ENCODE results near the gene TNFRSF4.
"Not testable (repeated sequence)": the region's sequence is repeated elsewhere in the genome, so short reads cannot be mapped to it uniquely, and the experiment has no call there.

Gene TNFRSF4

DNA sequence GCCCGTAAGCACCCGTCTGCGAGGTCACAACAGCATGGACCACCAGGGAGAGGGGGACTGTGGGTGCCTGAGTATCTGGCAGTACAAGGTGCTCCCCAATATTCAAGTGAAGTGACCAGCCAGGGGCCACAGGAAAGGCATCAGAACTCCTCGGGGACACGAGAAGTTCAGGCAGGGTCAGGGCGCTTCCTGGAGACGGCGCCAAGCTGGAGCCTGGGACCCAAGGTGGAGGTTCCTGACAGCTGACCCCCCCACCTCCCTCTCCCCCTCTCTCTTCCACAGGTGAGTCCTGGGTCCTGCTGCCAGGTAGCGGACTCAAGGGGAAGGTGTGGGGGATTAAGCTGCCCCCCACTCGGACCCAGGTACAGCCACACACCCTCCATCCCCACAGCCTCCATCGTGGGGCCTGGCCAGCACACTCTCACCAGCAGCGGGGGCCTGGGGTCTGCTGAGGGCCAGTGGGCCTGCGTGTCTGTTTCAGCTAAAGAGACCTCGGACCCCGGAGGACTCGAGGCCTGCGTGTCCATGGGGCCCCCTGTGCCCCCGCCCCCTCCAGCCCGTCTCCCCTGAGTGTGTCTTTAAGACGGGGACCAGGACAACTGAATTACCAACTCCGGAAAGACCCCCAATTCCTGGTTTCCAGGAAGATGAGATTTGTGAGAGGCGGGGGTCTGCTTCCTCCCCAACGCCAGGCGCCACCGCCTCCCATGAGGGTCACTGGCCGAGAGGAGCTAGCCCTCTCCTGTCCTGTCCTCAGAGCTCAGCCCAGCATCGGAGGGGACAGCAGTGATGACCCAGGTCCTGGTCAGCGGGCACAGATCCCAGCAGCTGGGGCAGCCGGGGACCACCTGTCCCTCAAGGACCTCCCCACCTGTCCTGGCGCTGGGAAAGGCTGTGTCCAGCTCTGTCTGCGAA, 13.7 kb downstream of the TNFRSF4 start:
- DNase-seq = no peak

DNA sequence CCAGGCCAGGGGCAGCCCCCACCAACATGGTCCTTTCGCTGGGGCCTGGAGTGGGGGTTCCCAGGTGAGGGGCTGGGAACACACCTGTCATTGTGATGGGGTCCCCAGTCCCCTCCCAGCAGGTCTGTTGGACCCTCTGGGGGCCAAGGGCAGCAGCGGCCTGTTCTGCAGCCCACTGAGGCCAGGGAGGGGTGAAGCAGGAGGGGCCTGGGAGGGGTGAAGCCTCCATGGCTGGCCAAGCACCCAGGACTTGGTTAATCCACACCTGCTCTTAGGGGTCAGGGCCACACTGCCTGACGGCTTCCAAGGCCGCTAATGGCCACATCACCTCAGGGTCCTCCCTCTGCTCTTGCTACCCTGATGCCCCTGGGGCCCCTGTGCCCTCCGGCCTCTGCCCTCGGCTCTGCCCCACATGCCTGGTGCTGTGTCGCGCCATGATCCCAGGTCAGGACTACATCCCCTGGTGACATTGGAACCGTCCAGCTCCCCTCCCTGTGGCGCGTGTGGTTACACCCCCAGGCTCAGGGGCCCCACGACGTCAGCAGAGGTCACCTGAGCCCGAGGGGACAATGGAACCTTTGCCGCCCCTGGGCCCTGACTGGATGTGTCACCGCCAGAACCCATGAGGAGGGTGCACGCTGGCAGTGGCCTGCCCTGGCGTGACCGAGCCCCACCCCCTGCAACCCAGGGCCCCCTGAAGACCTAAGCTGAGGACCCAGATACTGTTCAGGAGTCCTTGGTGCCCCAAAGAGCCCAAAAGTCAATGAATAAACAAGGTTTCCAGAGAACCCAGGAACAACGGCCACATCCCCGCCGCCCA, 14.6 kb downstream of the TNFRSF4 start:
- no peak for DNase-seq

DNA sequence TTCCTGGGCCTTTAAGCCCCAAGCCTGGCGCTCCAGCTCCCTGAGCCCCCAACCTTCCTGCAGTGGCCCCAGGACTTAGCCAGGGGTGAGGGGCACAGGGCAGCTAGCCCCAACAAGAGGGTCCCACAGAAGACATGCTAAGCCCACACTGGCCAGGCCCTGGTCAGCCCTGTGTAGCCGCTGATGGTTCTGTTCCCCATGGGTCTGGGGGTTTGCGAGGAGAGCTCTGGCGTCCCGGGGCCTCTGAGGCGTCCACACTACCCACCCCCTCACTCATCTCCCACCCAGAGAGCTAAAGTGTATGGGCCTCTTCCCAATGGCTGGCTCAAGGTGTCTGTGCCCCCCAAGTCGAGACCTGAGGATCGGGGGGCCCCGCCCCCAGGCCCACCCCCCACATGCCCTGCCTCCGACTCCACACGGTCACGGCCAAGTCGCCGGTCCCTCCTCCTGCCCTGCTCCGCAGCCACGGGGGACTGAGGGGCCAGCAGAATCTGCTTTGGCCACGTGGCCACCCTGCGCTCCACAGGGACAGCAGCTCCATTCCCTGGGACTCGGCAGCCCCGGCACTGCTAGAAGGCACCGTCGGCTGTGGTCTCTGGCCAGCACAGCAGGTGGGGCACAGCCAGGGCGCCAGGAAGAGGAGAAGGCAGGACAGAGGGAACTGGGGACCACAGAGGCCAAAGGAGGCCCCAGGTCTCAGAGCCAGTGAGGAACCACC, 15.4 kb downstream of the TNFRSF4 start:
- DNase-seq = no peak

DNA sequence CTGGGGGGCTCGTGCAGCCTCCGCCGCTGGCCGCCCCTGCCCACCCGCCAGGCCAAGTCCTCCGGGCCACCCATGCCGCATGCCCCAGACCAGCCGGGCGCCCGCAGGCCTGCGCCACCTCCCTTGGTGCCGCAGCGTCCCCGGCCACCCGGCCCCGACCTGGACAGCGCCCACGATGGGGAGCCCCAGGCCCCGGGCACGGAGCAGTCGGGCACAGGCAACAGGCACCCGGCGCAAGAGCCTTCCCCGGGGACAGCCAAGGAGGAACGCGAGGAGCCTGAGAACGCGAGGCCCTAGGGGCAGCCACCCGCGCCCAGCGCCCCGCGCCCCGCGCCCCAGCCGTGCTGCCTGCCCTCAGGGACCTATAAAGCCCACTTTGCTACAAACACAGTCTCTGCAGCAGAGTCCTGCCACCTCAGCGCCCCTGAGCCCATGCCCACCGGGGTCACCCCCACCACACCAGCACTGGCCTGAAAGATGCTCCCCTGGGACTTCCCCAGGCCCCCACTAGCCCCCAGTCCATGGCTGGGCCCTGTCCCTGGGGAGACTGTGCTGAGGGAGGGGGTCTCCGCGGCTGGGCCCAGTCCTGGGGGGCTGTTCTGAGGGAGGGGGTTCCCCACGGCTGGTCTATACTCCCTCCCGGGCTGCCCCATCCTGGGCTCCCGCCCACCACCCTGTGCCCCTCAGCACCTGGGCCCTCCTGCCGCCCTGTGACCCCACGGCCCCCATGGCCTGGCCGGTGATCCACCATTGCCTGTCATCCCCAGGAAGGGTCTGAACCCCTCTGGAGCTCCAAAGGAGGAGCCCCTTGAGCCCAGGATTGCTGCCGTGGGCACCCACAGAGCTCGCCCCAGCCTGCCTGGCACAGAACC, 16.2 kb downstream of the TNFRSF4 start:
- no peak for DNase-seq

DNA sequence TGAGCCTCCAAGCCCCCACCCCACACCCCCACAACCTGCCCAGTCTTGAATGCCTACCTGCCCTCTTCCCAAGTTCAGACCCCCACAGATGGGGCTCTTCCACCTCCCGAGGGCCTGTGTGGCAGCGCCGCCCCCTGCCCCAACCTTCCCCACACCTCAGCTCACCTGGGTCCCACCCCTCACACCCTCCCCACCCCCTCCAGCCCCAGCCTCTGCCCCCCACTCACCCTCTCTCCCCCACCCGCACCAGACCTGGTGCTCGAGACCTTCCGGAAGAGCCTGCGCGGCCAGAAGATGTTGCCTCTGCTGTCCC, 16.8 kb downstream of the TNFRSF4 start:
- DNase-seq = no peak

DNA sequence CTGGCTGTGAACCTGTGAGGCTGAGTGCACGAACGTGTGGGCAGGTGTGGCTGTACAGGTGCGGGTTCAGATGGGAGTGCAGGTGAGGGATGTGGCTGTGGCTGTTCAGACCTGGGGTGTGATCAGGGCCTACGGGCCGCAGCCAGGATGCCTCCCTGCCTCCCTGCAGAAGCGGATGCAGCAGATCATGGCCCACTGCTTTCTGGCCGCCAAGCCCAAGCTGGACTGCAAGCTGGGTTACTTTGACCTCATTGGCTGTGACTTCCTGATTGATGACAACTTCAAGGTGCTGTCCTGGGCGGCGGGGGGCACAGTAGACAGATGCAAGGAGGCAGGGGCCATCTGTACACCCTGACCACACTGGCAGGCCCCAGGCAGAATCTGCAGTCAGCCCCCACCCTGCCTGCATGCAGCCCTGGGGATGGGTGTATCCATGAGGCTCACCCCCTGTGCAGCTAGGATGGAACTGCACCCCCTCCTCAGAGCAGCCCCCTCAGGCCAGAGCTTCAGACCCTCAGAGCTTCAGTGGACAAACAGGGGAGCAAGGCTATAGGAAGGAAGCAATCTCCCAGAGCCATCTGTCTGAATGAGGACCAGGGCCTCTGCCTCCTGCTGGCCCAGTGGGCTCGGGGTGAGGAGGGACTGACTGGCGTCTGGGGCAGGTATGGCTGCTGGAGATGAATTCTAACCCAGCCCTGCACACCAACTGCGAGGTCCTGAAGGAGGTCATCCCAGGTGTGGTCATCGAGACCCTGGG, 17.3 kb downstream of the TNFRSF4 start:
- DNase-seq = no peak

DNA sequence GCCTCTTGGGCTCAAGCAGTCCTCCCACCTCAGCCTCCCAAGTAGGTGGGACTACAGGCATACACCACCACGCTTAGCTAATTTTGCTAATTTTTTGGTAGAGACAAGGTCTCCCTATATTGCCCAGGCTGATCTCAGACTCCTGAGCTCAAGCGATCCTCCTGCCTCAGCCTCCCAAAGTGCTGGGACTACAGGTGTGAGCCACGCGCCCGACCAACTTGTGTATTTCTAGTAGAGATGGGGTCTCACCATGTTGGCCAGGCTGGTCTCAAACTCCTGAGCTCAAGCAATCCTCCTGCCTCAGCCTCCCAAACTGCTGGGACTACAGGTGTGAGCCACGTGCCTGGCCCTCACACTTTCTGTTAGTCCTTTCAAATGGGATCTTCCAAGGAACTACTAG, 18.2 kb downstream of the TNFRSF4 start:
- not testable (repeated sequence) for DNase-seq

DNA sequence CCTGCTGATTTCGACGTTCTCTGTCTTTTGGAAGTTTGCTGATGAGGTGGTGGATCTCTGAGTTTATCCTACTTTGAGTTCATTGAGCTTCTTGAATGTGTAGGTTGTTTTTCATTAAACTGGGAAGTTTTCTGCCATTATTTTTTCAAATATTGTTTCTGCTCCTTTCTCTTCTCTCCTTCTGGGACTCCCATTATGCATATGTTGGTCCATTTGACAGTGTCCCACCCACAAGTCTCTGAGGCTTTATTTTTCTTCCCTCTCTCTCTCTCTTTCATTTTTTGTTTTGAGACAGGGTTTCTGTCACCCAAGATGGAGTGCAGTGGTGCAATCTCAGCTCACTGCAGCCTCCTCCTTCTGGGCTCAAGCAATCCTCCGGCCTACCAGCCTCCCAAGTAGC, 19.2 kb downstream of the TNFRSF4 start:
- no peak for DNase-seq

DNA sequence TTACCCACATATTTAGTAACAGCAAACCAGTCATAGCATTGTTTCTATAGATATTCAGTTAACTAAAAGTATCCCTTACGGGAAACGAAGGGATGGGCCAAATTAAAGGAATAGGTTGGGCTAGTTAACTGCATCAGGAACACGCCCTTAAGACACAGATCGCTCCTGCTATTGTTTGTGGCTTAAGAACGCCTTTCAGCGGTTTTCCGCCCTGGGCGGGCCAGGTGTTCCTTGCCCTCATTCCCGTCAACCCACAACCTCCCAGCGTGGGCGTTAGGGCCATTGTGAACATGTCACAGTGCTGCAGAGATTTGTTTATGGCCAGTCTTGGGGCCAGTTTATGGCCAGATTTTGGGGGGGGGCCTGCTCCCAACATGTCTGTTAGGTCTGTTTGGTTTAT, 22.2 kb downstream of the TNFRSF4 start:
- DNase-seq = no peak

DNA sequence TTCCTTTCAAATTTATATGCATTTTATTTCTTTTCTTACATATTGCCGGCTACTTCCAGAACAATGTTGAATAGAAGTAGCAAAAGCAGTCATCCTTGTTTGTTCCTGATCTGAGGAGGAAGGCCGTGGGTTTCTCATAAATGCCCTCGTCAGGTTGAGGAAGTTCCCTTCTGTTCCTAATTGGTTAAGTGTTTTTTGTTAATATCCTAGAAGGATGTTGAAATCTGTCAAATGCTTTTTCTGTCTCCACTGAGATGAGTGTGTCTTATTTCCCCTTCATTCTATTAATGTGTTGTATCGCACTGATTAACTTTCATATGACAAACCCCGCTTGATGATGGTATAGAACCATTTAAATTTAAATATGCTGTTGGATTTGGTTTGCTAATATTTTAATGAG, 24.8 kb downstream of the TNFRSF4 start:
- no peak for DNase-seq

DNA sequence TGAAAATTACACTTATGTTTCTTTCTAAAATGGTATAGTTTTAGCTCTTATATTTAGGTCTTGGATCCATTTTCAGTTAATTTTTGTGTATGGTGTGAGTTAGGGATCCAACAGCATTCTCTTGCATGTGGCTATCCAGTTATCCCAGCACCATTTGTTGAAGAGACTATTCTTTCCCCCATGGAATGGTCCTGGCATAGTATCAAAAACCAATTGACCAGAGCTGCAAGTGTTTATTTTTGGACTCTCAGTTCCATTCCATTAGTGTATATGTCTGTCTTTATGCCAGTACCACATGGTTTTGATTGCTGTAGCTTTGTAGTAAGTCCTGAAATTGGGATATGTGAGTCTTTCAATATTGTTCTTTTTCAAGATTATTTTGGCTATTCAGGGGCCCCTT, 26.0 kb downstream of the TNFRSF4 start:
- no peak for DNase-seq

DNA sequence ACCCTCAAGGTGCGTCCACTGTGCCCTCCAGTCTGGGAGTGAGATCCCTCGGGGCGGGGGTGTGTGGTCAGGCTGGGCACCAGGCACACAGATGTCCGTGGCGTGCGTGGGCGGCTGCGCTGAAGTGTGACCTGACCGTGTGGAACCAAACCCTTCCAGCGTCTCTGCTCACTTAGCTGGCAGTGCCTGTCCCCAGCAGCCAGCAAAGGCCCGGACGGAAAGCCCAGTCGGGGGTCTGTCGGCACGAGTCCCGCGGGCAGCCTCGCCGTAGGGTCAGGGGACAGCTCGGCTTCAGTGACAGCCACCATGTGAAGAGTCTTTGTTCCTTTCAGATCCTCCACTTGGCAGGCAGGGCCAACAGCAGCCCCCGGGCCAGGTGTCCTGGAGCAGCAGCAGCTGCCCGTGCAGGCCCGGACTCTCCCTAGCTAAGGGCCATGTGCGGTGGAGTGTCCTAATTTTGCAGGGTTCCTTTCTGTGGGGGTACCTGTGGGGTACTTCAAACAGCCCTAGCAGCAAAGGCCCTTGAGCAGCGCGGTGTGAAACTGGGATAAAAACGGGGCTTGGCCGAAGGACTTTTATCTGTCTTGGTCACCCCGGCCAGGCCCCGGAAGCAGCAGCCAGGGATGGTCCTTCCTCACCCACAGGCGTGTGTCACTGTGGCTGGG, 28.7 kb downstream of the TNFRSF4 start:
- DNase-seq = no peak

DNA sequence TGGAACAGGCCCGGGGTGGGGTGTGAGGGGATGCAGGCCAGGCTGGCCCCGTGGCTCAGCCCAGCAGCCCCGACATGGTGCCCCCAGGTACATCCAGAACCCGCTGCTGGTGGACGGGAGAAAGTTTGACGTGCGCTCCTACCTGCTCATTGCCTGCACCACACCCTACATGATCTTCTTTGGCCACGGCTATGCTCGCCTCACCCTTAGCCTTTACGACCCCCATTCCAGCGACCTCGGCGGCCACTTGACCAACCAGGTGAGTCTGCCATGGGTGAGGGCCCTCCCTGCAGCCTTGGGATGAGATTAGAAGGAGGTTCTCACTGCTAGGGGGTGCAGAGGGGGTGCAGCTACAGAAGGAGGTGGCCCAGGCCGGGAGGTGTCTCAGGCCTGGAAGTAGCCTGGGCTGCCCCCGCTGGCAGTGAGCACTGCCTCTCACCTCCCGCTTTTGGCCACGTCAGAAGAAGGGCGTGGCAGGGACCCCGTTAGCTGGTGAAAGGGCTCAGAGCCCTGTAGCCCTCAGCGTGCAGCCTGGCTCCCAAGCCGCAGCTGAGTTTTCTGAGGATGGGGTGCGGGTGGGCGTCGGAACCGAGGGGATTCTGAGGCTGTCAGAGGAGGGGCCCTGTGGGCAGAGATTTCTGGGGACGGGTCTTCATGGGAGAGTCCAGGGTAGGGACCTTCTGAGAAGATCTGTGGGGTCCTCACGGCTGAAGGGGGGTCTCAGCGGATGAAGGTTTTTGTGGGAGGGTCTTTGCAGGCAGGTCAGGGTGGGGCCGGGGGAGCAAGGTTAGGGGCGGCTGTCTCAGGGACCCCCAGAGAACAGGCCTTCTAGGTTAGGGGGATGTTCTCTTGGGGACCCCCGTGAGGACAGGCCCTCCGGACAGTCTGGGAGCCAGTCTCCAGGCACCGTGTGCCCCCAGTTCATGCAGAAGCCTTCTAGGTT, 29.8 kb downstream of the TNFRSF4 start:
- no peak for DNase-seq

DNA sequence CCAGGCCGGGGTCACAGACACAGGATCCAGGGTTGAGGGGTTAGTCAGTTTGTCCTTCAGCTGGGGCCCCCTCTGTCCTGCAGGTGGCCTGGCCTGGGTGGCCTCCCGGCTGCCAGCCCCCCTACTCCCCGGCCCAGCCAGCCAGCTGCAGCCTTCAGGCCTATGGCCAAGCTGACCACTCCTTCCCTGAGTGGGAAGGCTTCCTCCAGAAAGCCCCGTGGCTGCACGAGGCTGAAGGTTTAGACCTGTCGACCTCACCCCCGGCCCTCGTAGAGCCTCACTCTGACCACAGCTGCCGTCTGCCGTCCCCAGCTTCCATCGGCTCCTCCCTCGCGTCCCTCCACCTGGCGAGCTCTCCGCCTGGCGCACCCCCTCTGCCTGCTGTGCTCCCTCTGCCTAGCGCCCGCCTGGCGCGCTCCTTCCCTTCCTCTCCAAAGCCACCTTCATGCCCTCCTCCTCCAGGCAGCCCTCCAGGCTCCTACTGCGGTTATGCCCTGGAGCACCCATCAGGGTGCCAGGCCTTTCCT, 30.7 kb downstream of the TNFRSF4 start:
- no peak for DNase-seq

DNA sequence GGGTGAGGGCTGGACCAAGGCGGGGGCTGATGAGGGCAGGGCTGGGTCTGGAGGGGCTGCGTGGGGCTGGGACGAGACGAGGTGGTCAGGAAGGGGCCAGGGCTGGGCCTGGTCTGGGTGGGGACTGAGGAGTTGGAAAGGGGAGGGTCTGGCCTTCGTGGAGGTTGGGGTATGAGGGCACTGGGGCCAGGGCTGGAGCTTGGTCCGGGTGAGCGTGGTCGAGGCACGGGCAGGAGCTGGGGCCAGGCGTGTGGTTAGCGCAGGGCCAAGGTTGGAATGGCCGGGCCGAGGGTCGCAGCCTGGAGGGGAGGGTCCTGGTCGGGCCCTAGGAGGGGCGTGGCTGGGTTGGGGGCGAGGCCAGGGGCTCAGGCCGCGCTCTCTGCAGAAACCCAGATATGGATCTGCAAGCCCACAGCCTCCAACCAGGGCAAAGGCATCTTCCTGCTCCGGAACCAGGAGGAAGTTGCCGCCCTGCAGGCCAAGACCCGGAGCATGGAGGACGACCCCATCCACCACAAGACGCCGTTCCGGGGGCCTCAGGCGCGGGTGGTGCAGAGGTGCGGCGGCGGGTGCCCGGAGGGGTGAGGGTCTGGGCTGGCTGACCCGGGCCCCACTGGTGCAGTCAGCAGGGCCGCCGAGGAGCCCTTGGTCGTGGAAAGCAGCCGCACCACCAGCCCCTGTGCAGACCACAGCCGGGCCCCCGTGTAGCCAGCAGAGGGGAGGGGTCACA, 31.3 kb downstream of the TNFRSF4 start:
- DNase-seq = no peak

DNA sequence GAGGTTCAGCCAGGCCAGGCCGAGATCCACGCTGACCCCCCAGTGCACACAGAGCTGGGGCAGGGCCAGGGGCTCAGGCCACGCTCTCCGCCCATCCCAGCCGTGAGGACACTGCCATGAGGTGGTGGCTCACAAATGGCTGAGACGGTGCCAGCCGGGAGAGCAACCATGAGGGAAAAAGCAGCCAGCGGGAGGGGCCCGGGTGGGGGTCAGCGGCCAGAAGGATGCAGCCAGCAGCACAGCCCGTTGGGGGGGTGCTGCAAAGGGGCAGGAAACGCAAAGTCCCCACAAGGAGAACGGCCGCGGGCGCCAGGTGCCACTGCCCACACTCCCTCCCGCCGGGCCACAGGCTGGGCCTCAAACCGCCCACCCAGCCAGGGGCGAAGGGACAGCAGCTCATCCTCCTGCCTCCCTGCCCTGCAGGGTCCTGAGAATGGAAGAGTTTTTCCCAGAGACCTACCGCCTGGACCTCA, 32.0 kb downstream of the TNFRSF4 start:
- DNase-seq = no peak

DNA sequence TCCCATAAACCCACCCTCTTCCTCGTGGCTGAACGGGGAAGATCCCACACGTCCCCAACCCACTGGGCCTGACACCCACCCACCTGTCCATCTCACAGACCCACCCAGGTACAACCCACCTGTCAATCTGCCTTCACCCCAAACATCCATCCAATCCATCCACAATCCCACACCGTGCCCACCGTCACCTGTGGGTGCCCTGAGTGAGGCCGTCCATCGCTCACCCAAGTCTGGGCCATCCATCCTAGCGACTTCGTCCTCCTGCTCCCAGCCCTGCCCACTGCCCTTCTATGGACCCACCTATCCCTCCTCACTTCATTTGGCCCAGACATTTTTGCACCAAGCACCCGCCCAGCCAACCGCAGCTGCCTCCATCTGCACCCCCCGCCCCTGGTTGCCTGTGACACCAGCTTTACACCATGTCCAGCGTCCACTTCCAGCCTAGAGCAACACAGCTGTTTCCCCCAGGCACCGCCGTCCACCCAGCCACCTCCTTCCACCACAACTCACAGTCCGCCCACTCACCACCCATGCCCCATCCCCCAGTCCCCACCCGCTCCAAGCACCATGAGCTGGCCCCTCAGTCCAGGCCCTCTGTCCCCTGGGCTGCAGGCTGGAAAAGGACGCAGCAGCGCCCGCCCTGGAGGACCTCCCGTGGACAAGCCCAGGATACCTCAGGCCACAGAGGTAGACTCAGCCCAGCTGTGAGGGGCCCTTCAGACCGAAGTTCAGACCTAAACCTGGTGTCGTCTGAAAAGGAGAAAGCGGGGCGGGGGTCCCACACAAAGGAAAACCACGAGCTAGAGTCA, 32.6 kb downstream of the TNFRSF4 start:
- no peak for DNase-seq

Measured in DMS153 (cell line).